Neural progenitor cell (in vitro differentiated cells): ENCODE data around the gene NPW. TPM values are rescaled to one million over a fixed set of nuclear protein-coding genes. Genes with fewer than 3 reads are reported as not detected.

Source experiments
- DNase-seq: peaks from one replicate; pipeline ENCODE4 v3.0.0-alpha.2; 2016; ENCODE audit warnings: low spot score
- H2AFZ ChIP-seq: fragments of 200-600 bp; sonication (generic); replicated peaks from 2 replicates; pipeline ENCODE4 v1.6.1; 2016; ENCODE audit warnings: antibody characterized with exemption
- H3F3A ChIP-seq: fragments of 200-600 bp; sonication (generic); 2 replicates; pipeline ENCODE4 v1.6.1; 2016; ENCODE audit warnings: antibody characterized with exemption, low read depth
- H3K27ac ChIP-seq: fragments of 200-600 bp; sonication (generic); 2 replicates; pipeline ENCODE4 v1.5.1; 2016; ENCODE audit warnings: mild to moderate bottlenecking
- H3K27me3 ChIP-seq: fragments of 200-600 bp; sonication (generic); 2 replicates; pipeline ENCODE4 v1.6.1; 2016; ENCODE audit warnings: mild to moderate bottlenecking, moderate library complexity
- H3K36me3 ChIP-seq: fragments of 200-600 bp; sonication (generic); 2 replicates; pipeline ENCODE4 v1.5.1; 2016
- H3K4me1 ChIP-seq: fragments of 200-600 bp; sonication (generic); 2 replicates; pipeline ENCODE4 v1.6.1; 2016; ENCODE audit warnings: mixed run types
- H3K4me2 ChIP-seq: fragments of 200-600 bp; sonication (generic); 2 replicates; pipeline ENCODE4 v1.6.1; 2016
- H3K4me3 ChIP-seq: fragments of 200-600 bp; sonication (generic); 2 replicates; pipeline ENCODE4 v1.5.1; 2016
- H3K79me2 ChIP-seq: fragments of 200-600 bp; sonication (generic); 2 replicates; pipeline ENCODE4 v1.6.1; 2016; ENCODE audit warnings: low read depth
- H3K9ac ChIP-seq: fragments of 200-600 bp; sonication (generic); 2 replicates; pipeline ENCODE4 v1.6.1; 2016
- H3K9me3 ChIP-seq: fragments of 200-600 bp; sonication (generic); 2 replicates; pipeline ENCODE4 v1.5.1; 2016; ENCODE audit warnings: low read depth
- H4K20me1 ChIP-seq: fragments of 200-600 bp; sonication (generic); 2 replicates; pipeline ENCODE4 v1.6.1; 2016; ENCODE audit warnings: low read depth
- H3K27ac Mint-ChIP-seq: 3 replicates; pipeline ENCODE4 v1.8.0; 2021; ENCODE audit warnings: mixed read lengths
- H3K27me3 Mint-ChIP-seq: 2 replicates; pipeline ENCODE4 v1.8.0; 2022; ENCODE audit warnings: low read depth, mild to moderate bottlenecking, inconsistent platforms, moderate library complexity, mixed read lengths; ENCODE audit not compliant: insufficient read depth
- H3K36me3 Mint-ChIP-seq: 3 replicates; pipeline ENCODE4 v1.8.0; 2021; ENCODE audit warnings: mixed read lengths
- H3K4me1 Mint-ChIP-seq: 3 replicates; pipeline ENCODE4 v1.8.0; 2021; ENCODE audit warnings: mixed read lengths
- H3K4me3 Mint-ChIP-seq: 3 replicates; pipeline ENCODE4 v1.8.0; 2021; ENCODE audit warnings: mild to moderate bottlenecking, moderate library complexity, mixed read lengths
- H3K9me3 Mint-ChIP-seq: 3 replicates; pipeline ENCODE4 v1.8.0; 2020; ENCODE audit warnings: mixed read lengths
- EZH2 ChIP-seq: fragments of 200-600 bp; sonication (generic); IDR thresholded peaks from 2 replicates; pipeline ENCODE4 v1.6.1; 2017; ENCODE audit warnings: antibody characterized with exemption, mild to moderate bottlenecking, moderate library complexity
- EZH2phosphoT487 ChIP-seq: fragments of 200-600 bp; sonication (generic); IDR thresholded peaks from 2 replicates; pipeline ENCODE4 v1.6.1; 2017; ENCODE audit warnings: antibody characterized with exemption
- total RNA-seq: library from RNA; depleted of rRNA; stranded (reverse); fragments of >200 nt; gene quantifications from 2 replicates; pipeline ENCODE4 v1.2.3, GENCODE V29; 2015; ENCODE audit warnings: low replicate concordance
- TF ChIP-seq, protein P1 (sequence below): fragments of 200-600 bp; sonication (generic); IDR thresholded peaks from 2 replicates; pipeline ENCODE4 v1.5.1; 2017; ENCODE audit warnings: antibody characterized with exemption, mild to moderate bottlenecking

The NPW gene
- total RNA-seq, 1 donor from 2014 or later = not detected

- Mint-ChIP-seq H3K4me1 (peaks cover 22% of the 10 kb centered on the region), H3K4me3 (peak overlapping the region; percentile 41), H3K9me3 (no peaks in the 10 kb centered on the region), H3K27me3 (peaks cover 36% of the 10 kb centered on the region), H3K36me3 (no peaks in the 10 kb centered on the region), H3K27ac (peak overlapping the region; percentile 30)
- Histone ChIP-seq H3F3A (peaks cover 17% of the 10 kb centered on the region), H2AFZ (no peak overlapping the region), H3K79me2 (no peaks in the 10 kb centered on the region), H3K9ac (no peak overlapping the region), H3K4me1 (peaks cover 19% of the 10 kb centered on the region), H4K20me1 (peaks cover 5% of the 10 kb centered on the region), H3K4me3 (no peak overlapping the region), H3K9me3 (no peaks in the 10 kb centered on the region), H3K4me2 (no peak overlapping the region), H3K36me3 (no peaks in the 10 kb centered on the region), H3K27me3 (peaks cover 95% of the 10 kb centered on the region), H3K27ac (no peak overlapping the region)
- TF ChIP-seq, protein P1, sequence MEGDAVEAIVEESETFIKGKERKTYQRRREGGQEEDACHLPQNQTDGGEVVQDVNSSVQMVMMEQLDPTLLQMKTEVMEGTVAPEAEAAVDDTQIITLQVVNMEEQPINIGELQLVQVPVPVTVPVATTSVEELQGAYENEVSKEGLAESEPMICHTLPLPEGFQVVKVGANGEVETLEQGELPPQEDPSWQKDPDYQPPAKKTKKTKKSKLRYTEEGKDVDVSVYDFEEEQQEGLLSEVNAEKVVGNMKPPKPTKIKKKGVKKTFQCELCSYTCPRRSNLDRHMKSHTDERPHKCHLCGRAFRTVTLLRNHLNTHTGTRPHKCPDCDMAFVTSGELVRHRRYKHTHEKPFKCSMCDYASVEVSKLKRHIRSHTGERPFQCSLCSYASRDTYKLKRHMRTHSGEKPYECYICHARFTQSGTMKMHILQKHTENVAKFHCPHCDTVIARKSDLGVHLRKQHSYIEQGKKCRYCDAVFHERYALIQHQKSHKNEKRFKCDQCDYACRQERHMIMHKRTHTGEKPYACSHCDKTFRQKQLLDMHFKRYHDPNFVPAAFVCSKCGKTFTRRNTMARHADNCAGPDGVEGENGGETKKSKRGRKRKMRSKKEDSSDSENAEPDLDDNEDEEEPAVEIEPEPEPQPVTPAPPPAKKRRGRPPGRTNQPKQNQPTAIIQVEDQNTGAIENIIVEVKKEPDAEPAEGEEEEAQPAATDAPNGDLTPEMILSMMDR = no peak
- TF ChIP-seq EZH2phosphoT487 (no peak), EZH2 (no peak)
- no peak for DNase-seq
Measured at GRCh38 chr16:2024032-2024420, 4.4 kb downstream of the NPW start.

- H3K4me1 ChIP-seq = peaks cover 15% of the 10 kb centered on the region
Measured at GRCh38 chr16:2025251-2025650, 5.7 kb downstream of the NPW start.

DNA sequence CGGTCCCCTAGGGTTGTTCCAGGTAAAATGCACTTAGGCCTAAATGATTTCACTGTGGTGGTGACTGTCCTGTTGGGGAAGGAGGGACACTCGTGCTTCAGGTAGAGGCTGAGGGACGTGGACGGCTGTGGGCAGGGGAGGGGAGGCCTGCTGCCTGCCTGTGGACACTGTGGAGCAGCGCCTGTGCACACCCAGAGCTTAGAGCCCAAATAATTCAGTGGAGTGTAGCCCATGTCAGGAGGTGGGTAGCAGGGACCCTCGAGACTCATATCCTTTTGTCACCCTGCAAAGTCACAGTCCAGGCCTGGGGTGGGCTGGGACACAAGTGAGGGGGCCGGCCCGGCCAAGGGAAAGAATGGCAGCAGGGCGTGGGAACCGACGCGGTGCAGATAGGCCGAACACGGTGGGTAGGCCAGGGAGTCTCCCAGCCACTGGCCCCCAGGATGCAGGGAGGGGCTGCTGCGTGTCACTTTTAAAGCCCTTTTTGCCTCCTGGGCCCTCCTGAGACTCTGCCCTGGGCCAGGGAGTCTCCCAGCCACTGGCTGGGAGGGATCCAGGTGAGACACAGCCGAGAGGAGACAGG, 6.4 kb downstream of the NPW start:
- no peak overlapping the region for H2AFZ ChIP-seq
- peaks cover 10% of the 10 kb centered on the region for H3K4me1 ChIP-seq
- no peaks in the 10 kb centered on the region for H3K36me3 ChIP-seq
- peaks cover 27% of the 10 kb centered on the region for H3K27me3 Mint-ChIP-seq
- peak overlapping the region; percentile 80 for H3K4me3 Mint-ChIP-seq
- no peak for TF ChIP-seq EZH2phosphoT487
- TF ChIP-seq, protein P1 = no peak
- TF ChIP-seq EZH2 = no peak
- H3K4me1 Mint-ChIP-seq = peaks cover 18% of the 10 kb centered on the region
- H3F3A ChIP-seq = peaks cover 13% of the 10 kb centered on the region
- no peaks in the 10 kb centered on the region for H3K9me3 Mint-ChIP-seq
- no peaks in the 10 kb centered on the region for H3K36me3 Mint-ChIP-seq
- no peak for DNase-seq
- no peak overlapping the region for H3K9ac ChIP-seq
- H3K9me3 ChIP-seq = no peaks in the 10 kb centered on the region
- no peak overlapping the region for H3K27ac Mint-ChIP-seq
- H4K20me1 ChIP-seq = peaks cover 5% of the 10 kb centered on the region
- no peak overlapping the region for H3K27ac ChIP-seq
- no peak overlapping the region for H3K4me3 ChIP-seq
- H3K27me3 ChIP-seq = peaks cover 76% of the 10 kb centered on the region
- no peaks in the 10 kb centered on the region for H3K79me2 ChIP-seq
- H3K4me2 ChIP-seq = peak overlapping the region; percentile 67

More at GRCh38 chr16:2025251-2025650, 5.7 kb downstream of the NPW start:
- no peaks in the 10 kb centered on the region for H3K9me3 ChIP-seq
- TF ChIP-seq, protein P1 = no peak
- TF ChIP-seq EZH2phosphoT487 (no peak), EZH2 (no peak)
- H3F3A ChIP-seq = peaks cover 13% of the 10 kb centered on the region
- H4K20me1 ChIP-seq = peaks cover 5% of the 10 kb centered on the region
- no peak overlapping the region for H3K27ac ChIP-seq
- H3K4me3 ChIP-seq = no peak overlapping the region
- Mint-ChIP-seq H3K4me3 (peak overlapping the region; percentile 80), H3K4me1 (peaks cover 22% of the 10 kb centered on the region), H3K9me3 (no peaks in the 10 kb centered on the region), H3K27ac (no peak overlapping the region), H3K27me3 (peaks cover 34% of the 10 kb centered on the region), H3K36me3 (no peaks in the 10 kb centered on the region)
- H3K79me2 ChIP-seq = no peaks in the 10 kb centered on the region
- H3K36me3 ChIP-seq = no peaks in the 10 kb centered on the region
- DNase-seq = no peak
- no peak overlapping the region for H3K9ac ChIP-seq
- H2AFZ ChIP-seq = no peak overlapping the region
- peaks cover 83% of the 10 kb centered on the region for H3K27me3 ChIP-seq
- H3K4me2 ChIP-seq = no peak overlapping the region
